A673 (cell line): ENCODE data around the gene COL16A1. TPM values are rescaled to one million over a fixed set of nuclear protein-coding genes. Genes with fewer than 3 reads are reported as not detected.

ENCODE experiments used
- BruUV-seq: library from RNA; stranded (reverse); fragments of 400-500 nt; replicated peaks from 2 replicates; lab custom pipeline; 2021; lab: Mats Ljungman, UMichigan
- CTCF ChIA-PET: fragments of 300-600 bp; sonication (Branson Sonifier 250); formaldehyde crosslinking; loops from one replicate; lab custom pipeline; 2022; ENCODE audit warnings: antibody characterized with exemption; lab: Charles Lee
- POLR2A ChIA-PET: fragments of 300-600 bp; sonication (Branson Sonifier 250); formaldehyde crosslinking; loops from one replicate; lab custom pipeline; 2022; ENCODE audit warnings: antibody characterized with exemption; ENCODE audit not compliant: low non-redundant PET; lab: Charles Lee
- DNase-seq: peaks from one replicate; pipeline ENCODE4 v3.0.0-alpha.2; 2015; ENCODE audit warnings: low spot score
- H3K27ac ChIP-seq: fragments of 200-600 bp; sonication (generic); 2 replicates; pipeline ENCODE4 v1.5.1; 2016; ENCODE audit warnings: mixed run types, low read depth, mild to moderate bottlenecking, mixed read lengths, antibody characterized with exemption, low read length; ENCODE audit not compliant: poor library complexity, severe bottlenecking
- H3K27me3 ChIP-seq: fragments of 200-600 bp; sonication (generic); replicated peaks from 2 replicates; pipeline ENCODE4 v1.6.1; 2017; ENCODE audit warnings: mixed run types, low read depth, mild to moderate bottlenecking, mixed read lengths, antibody characterized with exemption, low read length; ENCODE audit not compliant: insufficient read depth, poor library complexity
- H3K36me3 ChIP-seq: fragments of 200-600 bp; sonication (generic); 2 replicates; pipeline ENCODE4 v1.6.1; 2016; ENCODE audit warnings: mixed run types, mild to moderate bottlenecking, mixed read lengths, antibody characterized with exemption, low read length; ENCODE audit not compliant: insufficient read depth, poor library complexity, severe bottlenecking
- H3K4me1 ChIP-seq: fragments of 200-600 bp; sonication (generic); 2 replicates; pipeline ENCODE4 v1.6.1; 2017; ENCODE audit warnings: mixed run types, mild to moderate bottlenecking, mixed read lengths, antibody characterized with exemption, low read length; ENCODE audit not compliant: insufficient read depth, poor library complexity, severe bottlenecking
- H3K4me3 ChIP-seq: fragments of 200-600 bp; sonication (generic); 2 replicates; pipeline ENCODE4 v1.5.1; 2016; ENCODE audit warnings: low read depth, mixed run types, mild to moderate bottlenecking, mixed read lengths, low read length; ENCODE audit not compliant: poor library complexity, severe bottlenecking
- H3K9me3 ChIP-seq: fragments of 200-600 bp; sonication (generic); 2 replicates; pipeline ENCODE4 v1.6.1; 2016; ENCODE audit warnings: mixed run types, low read depth, mild to moderate bottlenecking, mixed read lengths, antibody characterized with exemption, low read length; ENCODE audit not compliant: poor library complexity, severe bottlenecking
- EZH2 ChIP-seq: fragments of 200-600 bp; sonication (generic); IDR thresholded peaks from 2 replicates; pipeline ENCODE4 v1.6.1; 2017; ENCODE audit warnings: borderline replicate concordance, low read depth, mild to moderate bottlenecking, mixed read lengths, antibody characterized with exemption, low read length; ENCODE audit not compliant: poor library complexity, severe bottlenecking
- intact Hi-C: fragments of 100-400 bp; cut with micrococcal nuclease; formaldehyde crosslinking; loops from one replicate; pipeline ENCODE4 v1.10.0; 2022; ENCODE audit not compliant: unreplicated experiment
- total RNA-seq: library from RNA; stranded (reverse); gene quantifications from 2 replicates; pipeline ENCODE4 v1.2.3, GENCODE V29; 2021
- TF ChIP-seq, protein P1 (sequence below): fragments of 300-800, 200-600 bp; sonication (generic); conservative IDR thresholded peaks from 2 replicates; pipeline ENCODE4 v1.5.1; 2017; ENCODE audit warnings: low read depth, mild to moderate bottlenecking, antibody characterized with exemption, low read length, moderate library complexity, mixed read lengths

COL16A1 gene
- total RNA-seq, 1 experiment from 2014 or later: 26.6 TPM

- TF ChIP-seq, protein P1, sequence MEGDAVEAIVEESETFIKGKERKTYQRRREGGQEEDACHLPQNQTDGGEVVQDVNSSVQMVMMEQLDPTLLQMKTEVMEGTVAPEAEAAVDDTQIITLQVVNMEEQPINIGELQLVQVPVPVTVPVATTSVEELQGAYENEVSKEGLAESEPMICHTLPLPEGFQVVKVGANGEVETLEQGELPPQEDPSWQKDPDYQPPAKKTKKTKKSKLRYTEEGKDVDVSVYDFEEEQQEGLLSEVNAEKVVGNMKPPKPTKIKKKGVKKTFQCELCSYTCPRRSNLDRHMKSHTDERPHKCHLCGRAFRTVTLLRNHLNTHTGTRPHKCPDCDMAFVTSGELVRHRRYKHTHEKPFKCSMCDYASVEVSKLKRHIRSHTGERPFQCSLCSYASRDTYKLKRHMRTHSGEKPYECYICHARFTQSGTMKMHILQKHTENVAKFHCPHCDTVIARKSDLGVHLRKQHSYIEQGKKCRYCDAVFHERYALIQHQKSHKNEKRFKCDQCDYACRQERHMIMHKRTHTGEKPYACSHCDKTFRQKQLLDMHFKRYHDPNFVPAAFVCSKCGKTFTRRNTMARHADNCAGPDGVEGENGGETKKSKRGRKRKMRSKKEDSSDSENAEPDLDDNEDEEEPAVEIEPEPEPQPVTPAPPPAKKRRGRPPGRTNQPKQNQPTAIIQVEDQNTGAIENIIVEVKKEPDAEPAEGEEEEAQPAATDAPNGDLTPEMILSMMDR: no peak
- TF ChIP-seq EZH2: no peak
- no peaks in the 10 kb centered on the region for H3K36me3 ChIP-seq
- no peak overlapping the region for H3K4me3 ChIP-seq
- no peaks in the 10 kb centered on the region for H3K27me3 ChIP-seq
- no peak overlapping the region for H3K27ac ChIP-seq
- H3K4me1 ChIP-seq: no peaks in the 10 kb centered on the region
- DNase-seq: no peak
- intact Hi-C loops: no loop called here
- ChIA-PET CTCF (no interaction called here), POLR2A (no interaction called here)
- no peaks in the 10 kb centered on the region for H3K9me3 ChIP-seq
- BruUV-seq: no TSS peak
These were observed 15.4 kb downstream of the COL16A1 start for GRCh38 chr1:31688233-31688918.

DNA sequence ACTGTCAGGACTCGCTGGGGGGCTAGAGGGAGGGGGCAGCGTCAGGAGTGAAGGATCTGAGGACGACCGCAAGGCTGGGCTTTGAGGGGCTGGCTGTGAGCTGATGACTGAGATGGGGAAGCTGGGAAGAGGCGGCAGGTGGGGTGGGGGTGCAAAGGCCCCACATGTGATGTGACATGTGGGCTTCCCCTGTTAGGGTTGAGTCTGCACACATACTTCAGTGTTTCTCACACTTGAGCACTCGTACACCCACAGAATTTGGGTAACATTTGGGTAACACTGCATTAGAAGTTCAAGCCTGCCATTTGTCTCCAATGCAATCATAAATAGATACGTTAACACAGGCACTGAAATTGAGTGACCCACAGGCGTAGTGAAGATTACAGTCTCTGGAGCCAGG lies 16.2 kb downstream of the COL16A1 start:
- POLR2A ChIA-PET: no interaction called here
- intact Hi-C loops: no loop called here
- CTCF ChIA-PET: no interaction called here
- BruUV-seq: no TSS peak
- Histone ChIP-seq H3K9me3 (no peaks in the 10 kb centered on the region), H3K36me3 (no peaks in the 10 kb centered on the region), H3K27me3 (no peaks in the 10 kb centered on the region), H3K4me3 (no peak overlapping the region), H3K27ac (no peak overlapping the region), H3K4me1 (no peaks in the 10 kb centered on the region)
- no peak for DNase-seq
- TF ChIP-seq, protein P1: no peak
- TF ChIP-seq EZH2: no peak

DNA sequence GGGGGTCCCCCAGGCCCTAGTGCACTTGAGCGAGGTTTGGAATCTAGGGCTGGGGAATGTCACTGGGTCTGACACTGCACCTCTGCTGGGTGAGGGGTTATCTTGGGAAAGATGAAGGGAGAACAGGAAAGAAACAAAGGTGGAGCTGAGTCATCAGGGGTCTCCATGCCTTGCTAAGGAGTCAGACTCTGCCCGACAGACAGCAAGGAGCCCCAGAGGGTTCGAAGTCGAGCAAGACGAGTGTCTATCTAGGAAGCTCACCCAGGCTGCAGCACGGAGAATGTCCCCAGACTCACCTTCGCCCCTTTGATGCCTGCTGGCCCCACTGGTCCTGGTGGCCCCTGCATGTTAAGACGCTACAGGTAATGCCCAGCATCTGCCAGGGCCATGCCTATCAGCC lies 18.0 kb downstream of the COL16A1 start:
- TF ChIP-seq, protein P1: no peak
- no peak for TF ChIP-seq EZH2
- H3K27ac ChIP-seq: no peak overlapping the region
- H3K4me1 ChIP-seq: no peaks in the 10 kb centered on the region
- intact Hi-C loops: no loop called here
- H3K27me3 ChIP-seq: no peaks in the 10 kb centered on the region
- POLR2A ChIA-PET: no interaction called here
- DNase-seq: no peak
- no peaks in the 10 kb centered on the region for H3K9me3 ChIP-seq
- H3K4me3 ChIP-seq: no peak overlapping the region
- BruUV-seq: no TSS peak
- CTCF ChIA-PET: no interaction called here
- no peaks in the 10 kb centered on the region for H3K36me3 ChIP-seq
